Measurements from ENCODE around the gene OPTN. TPM values are rescaled to one million over a fixed set of nuclear protein-coding genes. Genes with fewer than 3 reads are reported as not detected.

OPTN gene
- total RNA-seq, 1 donor from 2014 or later, result 54.1 TPM

DNA sequence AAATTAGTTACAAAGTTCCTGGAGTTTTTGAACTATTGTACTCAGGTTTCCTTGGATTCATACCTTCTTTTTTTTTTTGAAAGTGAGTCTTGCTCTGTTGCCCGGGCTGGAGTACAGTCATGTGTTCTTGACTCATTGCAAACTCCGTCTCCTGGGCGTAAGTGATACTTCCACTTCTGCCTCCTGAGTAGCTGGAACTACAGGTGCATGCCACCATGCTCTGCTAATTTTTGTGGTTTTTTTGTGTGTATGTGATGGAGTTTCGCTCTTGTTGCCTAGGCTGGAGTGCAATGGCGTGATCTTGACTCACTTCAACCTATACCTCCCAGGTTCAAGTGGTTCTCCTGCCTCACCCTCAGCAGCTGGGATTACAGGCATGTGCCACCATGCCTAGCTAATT is 83.7 kb downstream of the OPTN start:
- Mint-ChIP-seq H3K36me3 (ENCODE audit: low read depth) (peaks cover 41% of the 10 kb centered on the region), H3K4me3 (no peak overlapping the region), H3K4me1 (ENCODE audit: low read depth) (no peaks in the 10 kb centered on the region), H3K9me3 (no peaks in the 10 kb centered on the region), H3K27ac (no peak overlapping the region), H3K27me3 (ENCODE audit: insufficient read depth) (no peaks in the 10 kb centered on the region)
- no peak for DNase-seq (ENCODE audit: low spot score)
- intact Hi-C loops (cut with micrococcal nuclease), result no loop called here

DNA sequence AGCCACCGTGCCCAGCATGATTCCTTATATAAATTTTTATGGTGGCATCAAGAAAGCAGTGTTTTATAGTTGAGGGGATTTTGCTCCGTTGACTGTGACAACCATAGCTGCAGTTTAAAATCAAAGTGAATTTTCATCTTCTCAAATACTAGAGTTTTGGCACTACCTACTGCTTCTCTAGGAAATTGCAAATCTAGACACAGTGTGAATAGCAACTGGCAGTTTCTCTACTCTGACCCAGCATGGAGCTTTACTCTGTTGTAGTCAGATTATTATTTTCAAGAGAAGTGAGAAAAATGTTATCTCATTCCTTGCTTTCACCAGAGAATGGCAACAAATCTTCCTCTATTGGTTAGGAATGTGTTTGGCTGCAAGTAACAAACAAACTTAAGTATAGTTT is 84.3 kb downstream of the OPTN start:
- no peaks in the 10 kb centered on the region for H3K9me3 Mint-ChIP-seq
- DNase-seq (ENCODE audit: low spot score), result no peak
- intact Hi-C loops (cut with micrococcal nuclease), result no loop called here
- H3K4me1 Mint-ChIP-seq (ENCODE audit: low read depth), result no peaks in the 10 kb centered on the region
- no peak overlapping the region for H3K27ac Mint-ChIP-seq
- H3K4me3 Mint-ChIP-seq, result no peak overlapping the region
- H3K36me3 Mint-ChIP-seq (ENCODE audit: low read depth), result peaks cover 42% of the 10 kb centered on the region
- no peaks in the 10 kb centered on the region for H3K27me3 Mint-ChIP-seq (ENCODE audit: insufficient read depth)

DNA sequence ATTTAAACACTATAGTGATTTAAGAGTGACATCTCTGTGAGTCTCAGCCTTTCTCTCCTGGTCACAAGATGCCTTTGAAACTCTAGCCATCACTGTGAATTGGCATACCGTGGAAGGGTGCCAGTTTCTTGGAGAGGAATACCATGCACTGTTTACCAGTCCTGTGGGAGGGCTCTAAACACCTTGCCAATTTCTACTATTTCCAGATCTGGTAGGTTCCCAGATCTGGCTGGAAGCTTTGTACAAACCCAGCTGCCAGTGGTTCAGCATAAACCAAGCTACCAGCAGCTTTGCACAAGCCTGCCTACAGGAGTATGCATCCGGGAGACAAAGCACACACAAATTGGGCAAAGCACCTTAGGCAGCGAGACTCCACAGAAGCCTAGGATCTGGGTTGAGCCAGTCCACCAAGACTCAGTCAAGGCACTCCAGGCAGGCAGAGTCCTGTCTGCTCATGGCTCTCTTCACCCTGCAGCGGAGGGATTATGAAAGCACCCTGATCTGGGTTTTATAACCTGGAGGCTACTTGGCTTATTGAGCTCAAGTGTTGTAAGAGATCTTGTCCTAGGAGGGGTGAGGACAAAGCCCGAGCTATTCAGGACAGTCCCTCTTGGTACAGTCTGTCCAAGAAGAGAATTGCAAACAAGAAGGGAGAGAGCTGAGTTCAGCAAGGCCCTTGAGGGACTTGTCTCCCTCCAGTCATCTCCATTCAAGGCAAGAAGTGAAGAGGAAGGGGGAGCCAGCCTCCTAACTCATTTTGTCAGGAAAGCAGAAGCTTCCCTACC is 85.0 kb downstream of the OPTN start:
- no peaks in the 10 kb centered on the region for H3K27me3 Mint-ChIP-seq (ENCODE audit: insufficient read depth)
- DNase-seq (ENCODE audit: low spot score), result no peak
- no peak overlapping the region for H3K4me3 Mint-ChIP-seq
- peaks cover 42% of the 10 kb centered on the region for H3K36me3 Mint-ChIP-seq (ENCODE audit: low read depth)
- H3K4me1 Mint-ChIP-seq (ENCODE audit: low read depth), result no peaks in the 10 kb centered on the region
- no peaks in the 10 kb centered on the region for H3K9me3 Mint-ChIP-seq
- no peak overlapping the region for H3K27ac Mint-ChIP-seq
- intact Hi-C loops (cut with micrococcal nuclease), result no loop called here

DNA sequence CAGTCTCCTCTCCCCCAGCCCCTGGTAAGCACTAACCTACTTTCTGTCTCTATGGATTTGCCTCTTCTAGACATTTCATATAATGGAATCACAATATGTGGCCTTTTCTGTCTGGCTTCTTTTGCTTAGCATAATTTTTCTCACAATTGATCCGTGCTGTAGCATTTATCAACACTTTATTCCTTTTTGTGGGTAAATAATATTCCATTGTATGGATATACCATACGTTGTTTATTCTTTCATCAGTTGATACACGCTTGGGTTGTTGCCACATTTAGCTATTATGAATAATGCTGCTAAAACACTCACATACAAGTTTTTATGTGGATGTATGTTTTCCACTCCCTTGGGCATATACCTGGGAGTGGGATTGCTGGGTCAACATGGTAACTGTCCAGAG is 87.2 kb downstream of the OPTN start:
- H3K36me3 Mint-ChIP-seq (ENCODE audit: low read depth), result peaks cover 37% of the 10 kb centered on the region
- no peaks in the 10 kb centered on the region for H3K4me1 Mint-ChIP-seq (ENCODE audit: low read depth)
- no peak overlapping the region for H3K27ac Mint-ChIP-seq
- H3K4me3 Mint-ChIP-seq, result no peak overlapping the region
- DNase-seq (ENCODE audit: low spot score), result no peak
- H3K9me3 Mint-ChIP-seq, result no peaks in the 10 kb centered on the region
- intact Hi-C loops (cut with micrococcal nuclease), result no loop called here
- no peaks in the 10 kb centered on the region for H3K27me3 Mint-ChIP-seq (ENCODE audit: insufficient read depth)

Other genes with a start within 250 kb of the OPTN start
- 0.13 TPM in 1 of 2 replicates, not detected in the other for gene CCDC3, start 98.5 kb upstream of the OPTN start, total RNA-seq
- gene MCM10, start 61.4 kb downstream of the OPTN start, total RNA-seq, result 104 and 106 TPM in 2 replicates
- not detected in 2 replicates for gene UCMA, start 134.2 kb downstream of the OPTN start, total RNA-seq
- 9.7 and 11.1 TPM in 2 replicates for gene PHYH, start 199.9 kb downstream of the OPTN start, total RNA-seq
- gene SEPHS1, start 248.1 kb downstream of the OPTN start, total RNA-seq, result 54.4 and 56.7 TPM in 2 replicates

Data from activated T-helper 1 cell treated with anti-CD3 and anti-CD28 coated beads, Interleukin-12 subunit alpha, Interleukin-12 subunit beta, Interleukin-2, Interleukin-4 antibody, amounts not matched to agents 30 ng/mL and 10 ng/mL and 1 ng/mL, durations not matched to agents 14 hours and 24 hours and 36 hours (primary cell).